Left renal cortex interstitium (tissue), 4 donors: Measurements from ENCODE around the gene MRPS10. TPM values are rescaled to one million over a fixed set of nuclear protein-coding genes. Genes with fewer than 3 reads are reported as not detected.
"Not testable (repeated sequence)": the region's sequence is repeated elsewhere in the genome, so short reads cannot be mapped to it uniquely, and the experiment has no call there.

Source experiments
- DNase-seq, 4 donors: peaks; one replicate each; pipeline ENCODE4 v3.0.0-alpha.2; 2013; ENCODE audit warnings: low read depth in 4 of 4, low spot score in 2 of 4, missing footprints in 1 of 4
- polyA plus RNA-seq, 4 donors: library from polyadenylated mRNA; unstranded; fragments of 120-200 nt; gene quantifications; one replicate each; pipeline ENCODE4 v1.2.1, GENCODE V29; 2013; ENCODE audit not compliant: insufficient read length in 4 of 4

Gene MRPS10
- polyA plus RNA-seq, 4 donors, result 22.6 to 32.6 (median 30.9) TPM

DNA sequence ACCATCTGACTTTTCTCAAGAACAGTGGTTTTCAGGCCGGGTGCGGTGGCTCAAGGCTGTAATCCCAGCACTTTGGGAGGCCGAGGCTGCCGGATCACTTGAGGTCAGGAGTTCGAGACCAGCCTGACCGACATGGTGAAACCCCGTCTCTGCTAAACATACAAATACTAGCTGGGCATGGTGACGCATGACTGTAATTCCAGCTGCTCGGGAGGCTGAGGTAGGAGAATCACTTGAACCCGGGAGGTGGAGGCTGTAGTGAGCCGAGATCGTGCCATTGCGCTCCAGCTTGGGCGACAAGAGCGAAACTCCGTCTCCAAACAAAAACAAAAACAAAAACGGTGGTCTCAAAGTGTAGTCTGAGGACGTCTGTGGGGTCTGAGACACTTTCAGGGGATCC, 1.2 kb downstream of the MRPS10 start:
- not testable (repeated sequence) for DNase-seq

DNA sequence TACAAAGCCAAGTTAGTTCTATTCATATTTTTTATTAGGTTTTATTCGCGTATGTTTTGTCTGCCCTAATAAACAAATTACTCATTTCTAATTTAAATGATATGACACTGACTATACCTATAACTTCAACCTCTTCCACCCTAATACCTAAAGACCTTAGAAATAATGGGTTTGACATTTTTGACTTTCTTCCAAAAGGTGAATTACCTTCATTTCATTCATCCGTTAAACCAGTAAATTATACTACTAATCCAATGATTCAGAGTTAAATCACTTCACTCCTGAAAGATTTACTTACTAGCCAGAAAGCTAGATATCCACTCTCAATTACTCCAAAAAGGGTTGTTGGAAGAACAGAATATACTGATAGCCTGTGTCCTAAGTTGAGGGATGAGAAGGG, 5.2 kb downstream of the MRPS10 start:
- DNase-seq, result no peak

GRCh38 chr6:42211726-42212125, 5.9 kb downstream of the MRPS10 start:
- no peak for DNase-seq

DNA sequence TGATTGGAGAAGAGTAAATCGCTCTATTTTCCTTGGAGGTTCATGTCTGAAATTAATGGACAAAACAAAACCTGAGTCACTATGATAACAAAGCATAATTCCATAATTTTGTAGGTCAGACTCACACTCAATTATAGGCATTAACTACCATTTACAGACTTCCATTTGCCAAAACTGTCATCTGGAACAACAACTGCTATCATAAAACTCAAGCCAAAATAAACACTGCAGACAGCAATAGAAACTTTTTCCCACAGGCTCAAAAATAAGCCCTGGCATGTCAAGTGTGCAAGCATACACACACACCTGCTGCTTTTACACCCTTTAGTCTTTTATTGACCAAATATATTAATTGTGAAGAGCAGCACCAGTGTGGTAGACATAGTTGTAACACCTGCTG, 7.1 kb downstream of the MRPS10 start:
- DNase-seq, result no peak

DNA sequence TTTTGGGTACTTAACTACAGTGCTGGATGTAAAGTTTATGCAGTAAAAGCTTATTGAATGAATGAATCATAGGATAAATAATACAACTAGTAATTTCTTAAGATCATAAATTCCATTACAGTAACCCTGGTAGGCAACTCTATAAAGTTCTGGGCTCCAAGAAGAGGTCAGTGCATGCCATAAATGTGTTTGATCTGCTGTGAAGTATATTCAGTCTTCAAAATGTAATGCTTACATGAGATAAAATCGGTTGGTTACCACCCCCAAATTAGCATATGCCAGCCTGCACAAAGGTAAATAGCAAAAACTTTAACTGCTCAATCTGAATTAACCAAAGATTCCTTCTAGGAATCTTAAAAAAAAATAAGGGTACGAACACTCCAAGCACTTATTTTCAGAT, 10.1 kb downstream of the MRPS10 start:
- not testable (repeated sequence) for DNase-seq

GRCh38 chr6:42204768-42205282, 12.8 kb downstream of the MRPS10 start:
- no peak for DNase-seq

- DNase-seq, result no peak
These were observed 14.5 kb downstream of the MRPS10 start for GRCh38 chr6:42203183-42203582.

- not testable (repeated sequence) for DNase-seq
These were observed 15.3 kb downstream of the MRPS10 start for GRCh38 chr6:42202131-42202915.

GRCh38 chr6:42201382-42201781, 16.3 kb downstream of the MRPS10 start:
- no peak for DNase-seq

- DNase-seq, result no peak
These were observed 17.6 kb downstream of the MRPS10 start for GRCh38 chr6:42200035-42200434.

DNA sequence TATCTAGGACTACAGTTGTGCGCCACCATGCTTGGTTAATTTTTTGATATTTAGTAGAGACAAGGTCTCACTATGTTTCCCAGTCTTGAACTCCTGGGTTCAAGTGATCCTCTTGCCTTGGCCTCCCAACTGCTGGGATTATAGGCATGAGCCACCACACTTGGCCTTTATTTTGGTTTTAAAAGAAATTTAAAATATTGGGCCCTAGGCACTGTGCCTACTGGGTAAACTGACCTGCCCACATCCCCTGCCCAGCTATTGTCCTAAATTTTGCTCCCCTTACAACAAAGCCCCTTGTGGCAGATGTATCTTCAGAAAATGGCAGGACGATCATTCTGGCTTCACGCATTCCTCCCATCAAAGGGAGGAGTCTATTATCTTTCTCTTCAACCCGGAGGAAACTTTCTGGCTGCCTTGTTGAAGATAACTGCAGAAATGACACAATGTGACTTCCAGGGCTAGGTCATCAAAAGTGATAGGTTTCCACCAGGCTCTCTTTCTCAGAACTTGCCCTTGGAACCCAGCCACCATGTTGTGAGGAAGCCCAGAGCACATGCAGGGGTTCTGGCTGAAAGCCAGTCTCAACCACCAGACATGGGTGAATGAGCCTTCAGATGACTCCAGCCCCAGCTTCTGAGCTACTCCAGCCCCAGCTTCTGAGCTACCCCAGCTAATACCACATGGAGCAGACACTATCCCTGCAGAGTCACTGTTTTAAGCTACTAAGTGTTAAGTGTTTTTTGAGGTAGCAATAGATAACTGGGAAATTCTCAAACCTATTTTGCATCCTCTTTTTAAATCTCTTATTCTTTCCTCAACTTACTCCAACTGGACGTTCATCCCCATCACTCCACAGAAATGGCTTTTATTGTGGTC, 18.3 kb downstream of the MRPS10 start:
- DNase-seq, result no peak

GRCh38 chr6:42197555-42198362, 19.9 kb downstream of the MRPS10 start:
- DNase-seq, result no peak

DNA sequence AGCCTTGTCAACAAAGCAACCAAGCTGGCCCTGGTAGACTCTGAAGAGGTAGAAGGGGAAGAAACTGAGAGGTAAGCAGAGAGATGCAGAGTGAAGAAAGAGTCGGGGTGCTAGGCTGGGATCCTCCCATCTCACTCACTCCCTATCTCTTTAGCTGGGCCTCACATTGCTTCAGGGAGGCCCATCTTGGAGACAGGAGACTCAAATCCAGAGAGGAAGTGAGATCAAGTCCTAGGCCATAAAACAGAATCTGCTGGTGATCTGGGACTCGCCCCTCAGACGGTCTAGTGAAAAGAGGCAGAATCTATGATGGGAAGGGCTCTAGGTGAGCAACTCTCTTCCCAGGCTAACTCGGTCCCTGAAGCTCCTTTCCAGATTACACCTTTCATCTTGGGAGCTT, 22.2 kb downstream of the MRPS10 start:
- no peak for DNase-seq

DNA sequence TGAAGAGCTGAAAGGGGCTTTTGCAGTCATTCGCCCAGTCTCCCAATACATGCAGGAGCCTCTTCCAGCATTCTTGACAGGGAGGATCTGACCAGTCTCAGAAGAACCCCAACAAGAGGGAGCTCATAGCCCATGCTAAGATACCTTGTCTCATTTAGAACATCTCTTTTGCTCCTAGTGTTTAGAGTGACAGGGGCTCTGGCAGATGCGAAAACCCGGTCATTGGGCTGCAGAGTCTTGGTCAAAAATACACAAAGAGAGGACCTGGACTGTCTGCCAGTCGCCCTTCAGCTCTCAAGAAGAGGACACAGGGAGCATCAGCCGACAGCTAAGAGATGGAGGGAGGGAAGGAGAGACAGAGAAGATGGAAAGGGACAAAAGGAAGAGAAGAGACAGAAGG, 23.6 kb downstream of the MRPS10 start:
- DNase-seq, result no peak

- DNase-seq, result no peak
These were observed 24.2 kb downstream of the MRPS10 start for GRCh38 chr6:42193491-42193894.

DNA sequence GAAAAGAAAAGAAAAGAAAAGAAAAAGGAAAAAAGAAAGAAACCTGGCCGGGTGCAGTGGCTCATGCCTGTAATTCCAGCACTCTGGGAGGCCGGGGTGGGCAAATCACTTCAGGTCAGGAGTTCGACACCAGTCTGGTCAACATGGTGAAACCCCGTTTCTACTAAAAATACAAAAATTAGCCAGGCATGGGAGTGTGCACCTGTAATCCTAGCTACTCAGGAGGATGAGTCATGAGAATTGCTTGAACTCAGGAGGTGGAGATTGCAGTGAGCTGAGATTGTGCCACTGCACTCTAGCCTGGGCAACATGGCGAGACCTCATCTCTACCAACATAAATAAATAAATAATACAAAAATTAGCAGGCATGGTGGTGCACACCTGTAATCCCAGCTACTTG, 25.3 kb downstream of the MRPS10 start:
- not testable (repeated sequence) for DNase-seq

- DNase-seq, result no peak
These were observed 27.0 kb downstream of the MRPS10 start for GRCh38 chr6:42190554-42191183.

DNA sequence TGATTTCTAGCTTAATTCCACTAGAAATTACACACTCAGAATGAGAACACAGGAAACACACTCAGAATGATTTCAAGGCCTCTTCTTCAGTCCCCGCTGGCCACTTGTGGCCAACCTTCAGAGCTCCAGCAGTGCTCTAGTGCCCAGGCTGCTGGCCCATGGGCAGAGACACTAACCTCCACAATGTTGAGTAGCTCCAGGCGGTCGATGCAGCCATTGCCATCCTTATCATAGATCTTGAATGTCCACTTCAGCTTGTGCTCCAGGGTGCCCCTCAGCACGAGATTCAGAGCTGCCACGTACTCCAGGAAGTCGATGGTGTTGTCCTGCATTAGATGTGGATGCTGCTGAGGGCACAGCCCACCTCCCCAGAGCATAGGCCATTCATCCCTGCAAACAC, 29.3 kb downstream of the MRPS10 start:
- no peak for DNase-seq

DNA sequence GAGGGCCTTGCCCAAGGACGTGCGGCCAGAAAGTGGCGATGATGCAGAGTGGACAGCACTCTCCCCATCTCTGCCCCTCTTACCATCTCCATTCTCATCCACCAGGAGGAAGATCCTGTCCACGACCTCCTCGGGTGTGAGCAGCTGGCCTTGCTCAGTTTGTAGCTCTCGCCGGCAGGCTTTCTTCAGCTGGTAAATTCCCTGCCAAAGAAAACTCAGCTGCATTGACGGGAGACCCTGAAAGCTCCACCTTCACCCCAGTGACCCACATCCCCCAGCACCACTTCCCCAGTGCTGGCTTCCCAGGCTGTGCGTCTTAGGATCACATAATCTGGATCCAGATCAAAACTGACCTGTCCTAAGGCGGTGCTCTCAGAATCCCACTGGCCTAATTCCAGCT, 32.1 kb downstream of the MRPS10 start:
- DNase-seq, result peak in 2 of 4 donors; percentile 56 to 71

- DNase-seq, result no peak
These were observed 33.2 kb downstream of the MRPS10 start for GRCh38 chr6:42184475-42184874.
